GM23248 (cell line): ENCODE results near the gene NRG3. TPM values are rescaled to one million over a fixed set of nuclear protein-coding genes. Genes with fewer than 3 reads are reported as not detected.

ENCODE experiments used
- DNase-seq: peaks from one replicate; pipeline ENCODE4 v3.0.0-alpha.2; 2015
- H2AFZ ChIP-seq: fragments of 200-600 bp; sonication (generic); 2 replicates; pipeline ENCODE4 v1.6.1; 2016; ENCODE audit warnings: antibody characterized with exemption
- H3F3A ChIP-seq: fragments of 200-600 bp; sonication (generic); 2 replicates; pipeline ENCODE4 v1.6.1; 2016; ENCODE audit warnings: mild to moderate bottlenecking, antibody characterized with exemption, mixed run types; ENCODE audit not compliant: insufficient read depth
- H3K27ac ChIP-seq: fragments of 200-600 bp; sonication (generic); 2 replicates; pipeline ENCODE4 v1.5.1; 2016; ENCODE audit warnings: mild to moderate bottlenecking
- H3K27me3 ChIP-seq: fragments of 200-600 bp; sonication (generic); replicated peaks from 2 replicates; pipeline ENCODE4 v1.6.1; 2016; ENCODE audit warnings: mild to moderate bottlenecking; ENCODE audit not compliant: insufficient read depth
- H3K36me3 ChIP-seq: fragments of 200-600 bp; sonication (generic); 2 replicates; pipeline ENCODE4 v1.6.1; 2016; ENCODE audit warnings: low read depth, mild to moderate bottlenecking
- H3K4me1 ChIP-seq: fragments of 200-600 bp; sonication (generic); 2 replicates; pipeline ENCODE4 v1.6.1; 2016; ENCODE audit warnings: mild to moderate bottlenecking; ENCODE audit not compliant: insufficient read depth
- H3K4me2 ChIP-seq: fragments of 200-600 bp; sonication (generic); one replicate; pipeline ENCODE4 v1.6.1; 2016; ENCODE audit warnings: mild to moderate bottlenecking; ENCODE audit not compliant: unreplicated experiment
- H3K4me3 ChIP-seq: fragments of 200-600 bp; sonication (generic); 2 replicates; pipeline ENCODE4 v1.5.1; 2016; ENCODE audit warnings: mild to moderate bottlenecking
- H3K79me2 ChIP-seq: fragments of 200-600 bp; sonication (generic); 2 replicates; pipeline ENCODE4 v1.6.1; 2016; ENCODE audit warnings: mild to moderate bottlenecking; ENCODE audit not compliant: insufficient read depth
- H3K9ac ChIP-seq: fragments of 200-600 bp; sonication (generic); 2 replicates; pipeline ENCODE4 v1.6.1; 2016; ENCODE audit warnings: mild to moderate bottlenecking
- H3K9me2 ChIP-seq: fragments of 200-600 bp; sonication (generic); 2 replicates; pipeline ENCODE4 v1.6.1; 2016; ENCODE audit warnings: mixed run types, mild to moderate bottlenecking, moderate library complexity; ENCODE audit not compliant: insufficient read depth
- H3K9me3 ChIP-seq: fragments of 200-600 bp; sonication (generic); one replicate; pipeline ENCODE4 v1.6.1; 2017; ENCODE audit warnings: low read depth
- H4K20me1 ChIP-seq: fragments of 200-600 bp; sonication (generic); 2 replicates; pipeline ENCODE4 v1.6.0; 2016; ENCODE audit not compliant: insufficient read depth
- EZH2 ChIP-seq: fragments of 200-600 bp; sonication (generic); IDR thresholded peaks from 2 replicates; pipeline ENCODE4 v1.6.1; 2018; ENCODE audit warnings: antibody characterized with exemption, mild to moderate bottlenecking; ENCODE audit not compliant: insufficient read depth, poor library complexity, severe bottlenecking
- EZH2phosphoT487 ChIP-seq: fragments of 200-600 bp; sonication (generic); IDR thresholded peaks from 2 replicates; pipeline ENCODE4 v1.6.1; 2018; ENCODE audit warnings: antibody characterized with exemption, moderate library complexity, mild to moderate bottlenecking, low read depth; ENCODE audit not compliant: insufficient read depth
- WGBS, 2 experiments: methylation state at CpG; one replicate each; pipeline ENCODE4 v1.1.6; 2015 to 2017; ENCODE audit warnings: low lambda C conversion rate in 2 of 2, low coverage in 1 of 2; ENCODE audit errors: missing lambda C conversion rate in 2 of 2; 5-methylcytosine and 5-hydroxymethylcytosine counted together
- in situ Hi-C: fragments of 300-500 bp; cut with MboI; formaldehyde crosslinking; loops from 2 replicates; pipeline ENCODE4 v1.15.0; 2020
- polyA plus RNA-seq: library from polyadenylated mRNA; unstranded; fragments of >200 nt; fragmentation: Nextera tagmentation; extraction: Ambion mirVana; gene quantifications from 2 replicates; pipeline ENCODE4 v1.2.1, GENCODE V29; 2016
- total RNA-seq: library from RNA; depleted of rRNA; stranded (reverse); fragments of >200 nt; shearing (Covaris generic); gene quantifications from 2 replicates; pipeline ENCODE4 v1.2.3, GENCODE V29; 2014

The NRG3 gene
- total and polyA plus RNA-seq, 2 experiments from 2014 or later = not detected

GRCh38 chr10:82310839-82311238 lies 435.8 kb downstream of the NRG3 start:
- no peaks in the 10 kb centered on the region for H3K36me3 ChIP-seq
- no peaks in the 10 kb centered on the region for H3K27me3 ChIP-seq
- H3K9ac ChIP-seq = no peak overlapping the region
- TF ChIP-seq EZH2phosphoT487 (no peak), EZH2 (no peak)
- DNase-seq = no peak
- WGBS, 2 experiments = 31 to 38% methylated on average over 3 of the region's 3 CpGs
- H3K9me3 ChIP-seq = no peaks in the 10 kb centered on the region
- H3K9me2 ChIP-seq = no peaks in the 10 kb centered on the region
- no peak overlapping the region for H3K4me3 ChIP-seq
- no peaks in the 10 kb centered on the region for H3F3A ChIP-seq
- H4K20me1 ChIP-seq = no peaks in the 10 kb centered on the region
- H3K79me2 ChIP-seq = no peaks in the 10 kb centered on the region
- H3K4me2 ChIP-seq = no peak overlapping the region
- H3K4me1 ChIP-seq = no peaks in the 10 kb centered on the region
- no peak overlapping the region for H3K27ac ChIP-seq
- in situ Hi-C loops = no loop called here
- H2AFZ ChIP-seq = no peak overlapping the region

GRCh38 chr10:82313401-82313800 lies 438.4 kb downstream of the NRG3 start:
- in situ Hi-C loops = no loop called here
- Histone ChIP-seq H3F3A (no peaks in the 10 kb centered on the region), H2AFZ (no peak overlapping the region), H3K27ac (no peak overlapping the region), H3K79me2 (no peaks in the 10 kb centered on the region), H3K9me2 (no peaks in the 10 kb centered on the region), H3K27me3 (no peaks in the 10 kb centered on the region), H3K4me3 (no peak overlapping the region), H3K9me3 (no peaks in the 10 kb centered on the region), H3K4me1 (no peaks in the 10 kb centered on the region), H4K20me1 (no peaks in the 10 kb centered on the region), H3K9ac (no peak overlapping the region), H3K36me3 (no peaks in the 10 kb centered on the region), H3K4me2 (no peak overlapping the region)
- TF ChIP-seq EZH2phosphoT487 = no peak
- TF ChIP-seq EZH2 = no peak
- DNase-seq = no peak
- 22 to 27% methylated on average over 3 of the region's 3 CpGs for WGBS, 2 experiments

GRCh38 chr10:82318534-82318933 lies 443.5 kb downstream of the NRG3 start:
- Histone ChIP-seq H3K36me3 (no peaks in the 10 kb centered on the region), H3K4me2 (no peak overlapping the region), H3K79me2 (no peaks in the 10 kb centered on the region), H3K9ac (no peak overlapping the region), H3K4me1 (no peaks in the 10 kb centered on the region), H4K20me1 (no peaks in the 10 kb centered on the region), H3K9me3 (no peaks in the 10 kb centered on the region), H3K9me2 (no peaks in the 10 kb centered on the region), H3K27me3 (no peaks in the 10 kb centered on the region), H2AFZ (no peak overlapping the region), H3K27ac (no peak overlapping the region), H3K4me3 (no peak overlapping the region), H3F3A (no peaks in the 10 kb centered on the region)
- in situ Hi-C loops = no loop called here
- TF ChIP-seq EZH2phosphoT487 = no peak
- no peak for TF ChIP-seq EZH2
- no peak for DNase-seq
- WGBS, 2 experiments = 1 to 2% methylated on average over 3 of the region's 3 CpGs

GRCh38 chr10:82319074-82319473 lies 444.1 kb downstream of the NRG3 start:
- in situ Hi-C loops = no loop called here
- Histone ChIP-seq H3K9me3 (no peaks in the 10 kb centered on the region), H3K9ac (no peak overlapping the region), H2AFZ (no peak overlapping the region), H3K36me3 (no peaks in the 10 kb centered on the region), H3K27ac (no peak overlapping the region), H3K4me3 (no peak overlapping the region), H3K27me3 (no peaks in the 10 kb centered on the region), H3K9me2 (no peaks in the 10 kb centered on the region), H3F3A (no peaks in the 10 kb centered on the region), H3K79me2 (no peaks in the 10 kb centered on the region), H4K20me1 (no peaks in the 10 kb centered on the region), H3K4me2 (no peak overlapping the region), H3K4me1 (no peaks in the 10 kb centered on the region)
- TF ChIP-seq EZH2 (no peak), EZH2phosphoT487 (no peak)
- 20 to 22% methylated on average over 5 of the region's 5 CpGs for WGBS, 2 experiments
- no peak for DNase-seq

- no peaks in the 10 kb centered on the region for H3K4me1 ChIP-seq
- H3K36me3 ChIP-seq = no peaks in the 10 kb centered on the region
- no peak overlapping the region for H3K27ac ChIP-seq
- H2AFZ ChIP-seq = no peak overlapping the region
- no peak overlapping the region for H3K4me3 ChIP-seq
- TF ChIP-seq EZH2phosphoT487 (no peak), EZH2 (no peak)
- H3K79me2 ChIP-seq = no peaks in the 10 kb centered on the region
- in situ Hi-C loops = no loop called here
- H3K9me2 ChIP-seq = no peaks in the 10 kb centered on the region
- H3K9me3 ChIP-seq = no peaks in the 10 kb centered on the region
- no peaks in the 10 kb centered on the region for H3F3A ChIP-seq
- WGBS, 2 experiments = 0% methylated on average over 1 of the region's 1 CpG
- H3K9ac ChIP-seq = no peak overlapping the region
- no peaks in the 10 kb centered on the region for H4K20me1 ChIP-seq
- no peaks in the 10 kb centered on the region for H3K27me3 ChIP-seq
- DNase-seq = no peak
- H3K4me2 ChIP-seq = no peak overlapping the region
Measured at GRCh38 chr10:82319562-82319961, 444.6 kb downstream of the NRG3 start.
